Measurements from ENCODE around the gene MRGPRG.

Gene MRGPRG

GRCh38 chr11:3206156-3206921 lies 12.3 kb downstream of the MRGPRG start:
- no peak overlapping the region for H3K4me3 ChIP-seq (ENCODE audit: low read length, poor library complexity, severe bottlenecking)
- no peak overlapping the region for H2AFZ ChIP-seq (ENCODE audit: low read length)
- no peak overlapping the region for H3K4me2 ChIP-seq (ENCODE audit: low read depth, low read length, poor library complexity, severe bottlenecking)
- H3K9ac ChIP-seq (ENCODE audit: low read depth, low read length, poor library complexity, severe bottlenecking), result no peak overlapping the region
- H3F3A ChIP-seq (ENCODE audit: low read depth), result no peaks in the 10 kb centered on the region
- H3K36me3 ChIP-seq (ENCODE audit: insufficient read depth, low read length), result no peaks in the 10 kb centered on the region
- peaks cover 24% of the 10 kb centered on the region for H3K4me1 ChIP-seq (ENCODE audit: insufficient read depth, low read length, poor library complexity, severe bottlenecking)
- no peaks in the 10 kb centered on the region for H3K27me3 ChIP-seq (ENCODE audit: insufficient read depth, low read length, poor library complexity, severe bottlenecking)
- H3K79me2 ChIP-seq (ENCODE audit: insufficient read depth, low read length), result no peaks in the 10 kb centered on the region
- no peaks in the 10 kb centered on the region for H4K20me1 ChIP-seq (ENCODE audit: insufficient read depth, low read length, poor library complexity, severe bottlenecking)
- 0 out of 2 replicates have a peak, but pooled peaks cover 3% of the 10 kb centered on the region for H3K9me3 ChIP-seq (ENCODE audit: insufficient read depth, low read depth, low read length)
- no peak for TF ChIP-seq CTCF (conservative IDR thresholded peaks at IDR 0.05; ENCODE audit: low read length)
- no peak for TF ChIP-seq EZH2phosphoT487 (IDR thresholded peaks at IDR 0.05; ENCODE audit: borderline replicate concordance)
- no peaks in the 10 kb centered on the region for H3K9me2 ChIP-seq (replicated peaks; ENCODE audit: low read depth, low read length)

- no peak overlapping the region for H3K9ac ChIP-seq (ENCODE audit: low read depth, low read length, poor library complexity, severe bottlenecking)
- no peak overlapping the region for H3K4me2 ChIP-seq (ENCODE audit: low read depth, low read length, poor library complexity, severe bottlenecking)
- H4K20me1 ChIP-seq (ENCODE audit: insufficient read depth, low read length, poor library complexity, severe bottlenecking), result no peaks in the 10 kb centered on the region
- no peaks in the 10 kb centered on the region for H3K27me3 ChIP-seq (ENCODE audit: insufficient read depth, low read length, poor library complexity, severe bottlenecking)
- no peak overlapping the region for H2AFZ ChIP-seq (ENCODE audit: low read length)
- no peaks in the 10 kb centered on the region for H3F3A ChIP-seq (ENCODE audit: low read depth)
- peaks cover 24% of the 10 kb centered on the region for H3K4me1 ChIP-seq (ENCODE audit: insufficient read depth, low read length, poor library complexity, severe bottlenecking)
- no peaks in the 10 kb centered on the region for H3K79me2 ChIP-seq (ENCODE audit: insufficient read depth, low read length)
- H3K4me3 ChIP-seq (ENCODE audit: low read length, poor library complexity, severe bottlenecking), result no peak overlapping the region
- no peaks in the 10 kb centered on the region for H3K9me2 ChIP-seq (replicated peaks; ENCODE audit: low read depth, low read length)
- H3K36me3 ChIP-seq (ENCODE audit: insufficient read depth, low read length), result no peaks in the 10 kb centered on the region
- H3K9me3 ChIP-seq (ENCODE audit: insufficient read depth, low read depth, low read length), result no peaks in the 10 kb centered on the region
- no peak for TF ChIP-seq EZH2phosphoT487 (IDR thresholded peaks at IDR 0.05; ENCODE audit: borderline replicate concordance)
- TF ChIP-seq CTCF (conservative IDR thresholded peaks at IDR 0.05; ENCODE audit: low read length), result no peak
Observed at GRCh38 chr11:3205261-3206155, 13.1 kb downstream of the MRGPRG start.

GRCh38 chr11:3204141-3205015 lies 14.2 kb downstream of the MRGPRG start:
- H3K4me1 ChIP-seq (ENCODE audit: insufficient read depth, low read length, poor library complexity, severe bottlenecking), result peaks cover 22% of the 10 kb centered on the region
- H3K9me3 ChIP-seq (ENCODE audit: insufficient read depth, low read depth, low read length), result no peaks in the 10 kb centered on the region
- H3K4me2 ChIP-seq (ENCODE audit: low read depth, low read length, poor library complexity, severe bottlenecking), result no peak overlapping the region
- H3K79me2 ChIP-seq (ENCODE audit: insufficient read depth, low read length), result no peaks in the 10 kb centered on the region
- H3K9ac ChIP-seq (ENCODE audit: low read depth, low read length, poor library complexity, severe bottlenecking), result no peak overlapping the region
- H2AFZ ChIP-seq (ENCODE audit: low read length), result no peak overlapping the region
- no peaks in the 10 kb centered on the region for H4K20me1 ChIP-seq (ENCODE audit: insufficient read depth, low read length, poor library complexity, severe bottlenecking)
- no peaks in the 10 kb centered on the region for H3F3A ChIP-seq (ENCODE audit: low read depth)
- no peaks in the 10 kb centered on the region for H3K27me3 ChIP-seq (ENCODE audit: insufficient read depth, low read length, poor library complexity, severe bottlenecking)
- no peaks in the 10 kb centered on the region for H3K9me2 ChIP-seq (replicated peaks; ENCODE audit: low read depth, low read length)
- H3K36me3 ChIP-seq (ENCODE audit: insufficient read depth, low read length), result no peaks in the 10 kb centered on the region
- H3K4me3 ChIP-seq (ENCODE audit: low read length, poor library complexity, severe bottlenecking), result no peak overlapping the region
- TF ChIP-seq CTCF (conservative IDR thresholded peaks at IDR 0.05; ENCODE audit: low read length) (no peak), EZH2phosphoT487 (IDR thresholded peaks at IDR 0.05; ENCODE audit: borderline replicate concordance) (no peak)

Data from Loucy (cell line).